HG03039 (cell line): ENCODE data around the gene RHCE.
"Not testable (repeated sequence)": the region's sequence is repeated elsewhere in the genome, so short reads cannot be mapped to it uniquely, and the experiment has no call there.

ENCODE experiments used
- ATAC-seq: cut with Tn5 transposase; IDR thresholded peaks from one replicate; pipeline ENCODE4 v1.9.1; 2021; ENCODE audit warnings: mild to moderate bottlenecking, moderate library complexity; ENCODE audit not compliant: unreplicated experiment

The RHCE gene

DNA sequence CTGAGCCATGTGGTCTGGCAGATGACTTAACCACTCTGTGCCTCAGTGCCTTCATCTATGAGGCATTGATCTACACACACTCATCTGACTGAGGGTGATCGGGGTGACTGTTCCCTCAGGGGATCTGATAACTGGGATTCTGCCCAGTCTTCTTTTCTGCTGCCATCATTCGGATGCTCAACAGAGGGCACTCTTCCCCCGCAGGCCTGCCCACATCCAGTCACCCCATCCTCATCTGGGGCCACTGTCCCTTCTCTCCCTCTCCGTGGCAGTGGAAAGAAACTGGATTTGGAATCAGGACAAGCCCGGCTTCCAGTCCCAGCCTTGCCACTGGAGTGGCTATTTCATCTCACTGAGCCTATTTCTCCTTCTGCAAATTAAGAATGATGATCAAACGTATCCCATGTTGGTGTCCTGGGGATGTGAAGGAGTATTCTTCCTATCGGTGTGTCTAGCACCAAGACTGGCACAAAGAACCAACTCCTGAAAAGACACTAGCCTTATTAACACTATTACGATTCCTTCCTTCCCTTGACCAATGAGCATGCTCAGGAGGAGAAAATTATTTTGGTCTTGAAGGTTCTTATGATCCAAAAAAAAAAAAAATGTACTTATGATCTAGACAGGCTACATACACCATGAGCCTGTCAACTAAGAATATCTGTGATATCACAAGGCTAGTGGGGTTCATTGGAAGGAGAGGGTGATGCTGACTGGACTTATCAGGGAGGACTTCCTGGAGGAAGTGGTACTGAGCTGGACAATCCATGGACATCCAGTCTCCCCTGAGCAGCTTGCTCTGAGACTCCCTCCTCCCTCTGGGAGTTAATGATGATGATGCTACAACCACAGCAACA, 17.4 kb downstream of the RHCE start:
- not testable (repeated sequence) for ATAC-seq

DNA sequence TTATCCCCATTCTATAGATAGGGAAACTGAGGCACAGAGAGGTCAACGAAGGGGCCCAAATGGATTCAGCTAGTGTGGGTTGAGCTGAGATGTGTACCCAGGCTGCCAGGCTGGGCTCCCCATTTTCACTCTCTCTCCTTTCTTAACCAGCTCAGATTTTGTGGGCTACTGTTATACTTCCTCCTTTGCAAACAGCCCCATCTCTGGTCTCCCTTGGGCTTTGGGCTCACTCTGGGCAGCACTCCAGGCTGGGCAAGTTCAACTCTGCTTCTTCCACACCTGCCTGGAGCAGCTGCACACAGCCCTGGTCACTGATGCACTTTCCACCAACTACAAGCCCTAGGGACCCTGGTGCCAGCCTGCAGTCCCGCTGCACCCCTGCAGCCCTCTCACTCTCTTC, 22.5 kb downstream of the RHCE start:
- ATAC-seq: not testable (repeated sequence)

DNA sequence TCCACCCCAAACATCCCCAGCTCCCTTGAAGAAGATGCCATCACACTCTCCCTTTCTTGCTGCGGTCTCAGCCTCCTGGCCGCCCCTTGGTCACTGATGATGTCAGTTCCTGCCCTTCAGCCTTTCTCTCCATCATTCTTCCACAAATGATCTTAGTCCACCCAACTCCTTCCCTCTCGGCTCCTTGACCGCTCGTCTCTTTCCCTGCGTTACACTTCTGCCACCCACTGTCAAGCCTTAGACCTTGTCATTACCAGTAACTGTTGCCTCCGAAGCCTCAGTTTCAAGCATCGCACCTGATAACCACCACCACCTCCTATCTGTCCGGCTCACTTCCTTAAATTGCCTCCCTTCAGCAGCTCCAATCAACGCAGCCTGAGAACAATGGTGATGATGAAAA, 23.1 kb downstream of the RHCE start:
- not testable (repeated sequence) for ATAC-seq

GRCh38 chr1:25392841-25393240, 27.8 kb downstream of the RHCE start:
- ATAC-seq: no peak

- ATAC-seq: not testable (repeated sequence)
Measured at GRCh38 chr1:25389721-25390120, 30.9 kb downstream of the RHCE start.

- not testable (repeated sequence) for ATAC-seq
Measured at GRCh38 chr1:25388691-25389090, 31.9 kb downstream of the RHCE start.

DNA sequence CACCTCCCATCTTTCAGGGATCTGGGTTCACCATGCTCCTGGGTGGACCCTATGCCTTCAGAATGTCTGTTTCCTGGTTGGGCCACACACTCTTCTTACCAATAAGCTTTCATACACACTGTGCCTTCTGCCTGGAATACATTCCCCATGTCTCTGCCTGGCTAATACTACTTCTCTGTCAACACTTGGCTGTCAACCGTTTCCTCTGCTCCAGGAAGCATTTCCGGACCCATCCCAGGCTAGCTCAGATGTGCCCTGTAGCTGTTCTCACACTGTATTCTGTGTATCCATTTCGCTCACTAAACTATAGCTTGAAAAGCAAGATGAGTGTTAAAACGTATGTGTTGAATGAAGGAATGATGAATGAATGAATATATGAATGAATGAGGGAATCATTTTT, 33.5 kb downstream of the RHCE start:
- not testable (repeated sequence) for ATAC-seq

GRCh38 chr1:25383875-25384274, 36.8 kb downstream of the RHCE start:
- not testable (repeated sequence) for ATAC-seq

DNA sequence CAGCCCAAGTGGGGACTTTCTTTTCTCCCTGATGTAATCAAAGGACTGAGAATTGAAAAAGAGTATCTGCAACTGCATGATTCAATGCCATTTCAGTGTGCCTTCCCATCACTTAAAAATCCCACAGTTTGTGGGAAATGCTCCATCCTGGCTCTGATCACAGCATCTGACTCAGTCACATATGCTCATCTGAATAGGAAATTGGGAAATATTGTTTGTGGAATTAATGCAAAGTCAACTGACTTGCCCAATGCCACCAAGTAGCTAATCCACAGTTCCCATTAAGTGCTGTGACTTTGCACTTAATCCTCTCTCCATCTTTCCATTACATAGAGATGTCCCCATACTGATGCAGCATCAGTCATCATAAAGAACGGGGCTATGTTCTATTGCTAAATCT, 37.5 kb downstream of the RHCE start:
- ATAC-seq: not testable (repeated sequence)

- ATAC-seq: not testable (repeated sequence)
Measured at GRCh38 chr1:25382543-25382942, 38.1 kb downstream of the RHCE start.

GRCh38 chr1:25378367-25378766, 42.3 kb downstream of the RHCE start:
- ATAC-seq: not testable (repeated sequence)

- ATAC-seq: not testable (repeated sequence)
Measured at GRCh38 chr1:25371757-25372156, 48.9 kb downstream of the RHCE start.

DNA sequence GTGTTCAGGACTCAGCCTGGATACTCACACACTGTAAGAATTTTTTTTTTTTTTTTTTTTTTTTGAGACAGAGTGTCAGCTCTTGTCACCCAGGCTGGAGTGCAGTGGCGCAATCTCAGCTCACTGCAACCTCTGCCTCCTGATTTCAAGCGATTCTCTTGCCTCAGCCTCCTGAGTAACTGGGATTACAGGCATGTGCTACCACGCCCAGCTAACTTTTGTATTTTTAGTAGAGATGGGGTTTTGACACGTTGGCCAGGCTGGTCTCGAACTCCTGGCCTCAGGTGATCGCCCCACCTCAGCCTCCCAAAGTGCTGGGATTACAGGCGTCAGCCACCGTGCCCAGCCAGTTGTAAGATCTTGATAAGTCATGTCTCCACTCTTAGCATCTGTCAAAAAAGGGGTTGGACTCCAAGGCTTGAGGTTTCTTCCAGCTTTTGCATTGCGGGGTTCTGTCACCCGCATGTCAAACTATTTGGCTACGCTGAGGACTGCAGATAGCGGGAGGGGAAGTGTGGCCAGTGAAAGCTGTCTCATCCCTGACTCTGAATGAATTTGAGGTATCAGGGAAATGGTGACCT, 50.8 kb downstream of the RHCE start:
- ATAC-seq: not testable (repeated sequence)

DNA sequence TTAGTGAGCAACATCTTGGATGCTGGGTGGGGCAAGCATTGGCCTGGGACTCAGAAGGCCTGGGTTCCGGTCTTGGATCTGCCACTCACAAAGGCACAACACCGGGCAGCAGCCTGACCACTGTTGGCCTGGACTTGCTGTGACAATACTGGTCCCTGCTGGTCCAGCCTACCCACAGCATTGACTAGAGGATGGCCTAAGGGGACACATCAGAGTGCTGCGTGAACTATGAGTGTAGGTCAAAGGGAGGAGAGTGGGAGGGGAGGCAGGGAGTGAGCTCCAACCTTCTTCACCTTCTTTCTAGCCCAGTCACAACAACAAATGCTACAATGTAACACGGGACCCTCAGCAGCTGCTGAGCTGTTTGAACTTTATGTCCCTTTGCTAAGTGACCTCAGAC, 51.4 kb downstream of the RHCE start:
- no peak for ATAC-seq

- ATAC-seq: not testable (repeated sequence)
Measured at GRCh38 chr1:25362634-25363559, 57.7 kb downstream of the RHCE start.

GRCh38 chr1:25361901-25362300, 58.7 kb downstream of the RHCE start:
- no peak for ATAC-seq

- ATAC-seq: no peak
Measured at GRCh38 chr1:25360596-25361581, 59.7 kb downstream of the RHCE start.

DNA sequence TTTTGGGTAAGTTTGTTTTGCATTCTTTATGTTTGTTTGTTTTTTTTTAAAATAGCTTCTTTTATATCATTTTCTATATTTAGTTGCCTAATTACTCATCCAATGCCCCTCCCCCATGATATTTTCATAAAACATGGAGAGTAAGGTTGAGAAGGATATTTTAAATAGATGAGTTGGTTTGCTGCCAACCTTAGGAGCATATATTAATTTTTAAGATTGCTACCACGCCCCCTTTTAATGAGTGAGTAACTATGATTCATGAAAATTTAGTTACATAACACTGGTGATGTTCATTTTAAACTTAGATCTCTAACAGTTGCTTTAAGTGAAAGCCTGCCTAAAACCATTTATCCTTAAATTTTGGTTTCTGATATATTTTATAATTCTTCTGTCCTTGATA, 63.8 kb downstream of the RHCE start:
- no peak for ATAC-seq

DNA sequence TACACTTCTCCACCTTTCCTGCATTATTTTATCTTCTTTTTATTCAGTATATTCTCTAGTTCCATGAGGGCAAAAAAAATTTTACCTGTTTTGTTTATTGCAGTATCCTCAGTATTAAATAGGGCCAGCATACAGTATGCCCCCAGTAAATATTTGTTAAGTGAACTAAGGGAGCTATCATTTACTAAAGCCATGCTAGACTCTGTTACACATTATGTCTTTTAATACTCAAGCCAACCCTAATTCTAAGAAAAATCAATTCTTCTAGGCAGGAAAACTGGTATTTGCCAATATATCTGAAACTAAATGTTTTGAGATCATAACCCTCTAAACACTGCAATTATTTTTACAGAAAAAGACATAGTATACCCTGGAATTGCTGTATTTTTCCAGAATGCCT, 64.2 kb downstream of the RHCE start:
- ATAC-seq: no peak

GRCh38 chr1:25355841-25356395, 64.7 kb downstream of the RHCE start:
- no peak for ATAC-seq
